ENCODE data around the gene B3GNT5.

B3GNT5 gene

DNA sequence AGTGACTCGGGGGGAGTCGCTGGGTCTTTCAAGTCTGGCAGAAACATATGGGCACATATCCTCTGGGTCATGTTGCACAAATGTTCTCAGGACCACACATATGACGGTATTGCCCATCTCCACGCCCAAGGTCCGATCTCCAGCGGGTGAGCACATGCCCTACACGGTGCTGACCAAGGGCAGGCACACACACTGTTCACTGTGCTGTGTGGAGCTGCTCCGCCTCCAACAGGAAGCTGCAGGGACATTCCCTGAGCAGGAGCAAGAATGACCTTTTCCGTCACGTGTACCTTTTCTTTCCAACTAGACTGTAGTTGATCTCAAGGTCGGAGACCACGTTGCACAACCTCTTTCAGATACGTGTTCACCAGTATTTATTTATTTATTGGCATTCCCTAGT, 41.7 kb upstream of the B3GNT5 start:
- TF ChIP-seq SPI1 (IDR thresholded peaks at IDR 0.05; ENCODE audit: borderline replicate concordance, low read depth) = no peak
- TF ChIP-seq GABPA (IDR thresholded peaks at IDR 0.05; ENCODE audit: low read depth) = no peak
- TF ChIP-seq, protein P1, sequence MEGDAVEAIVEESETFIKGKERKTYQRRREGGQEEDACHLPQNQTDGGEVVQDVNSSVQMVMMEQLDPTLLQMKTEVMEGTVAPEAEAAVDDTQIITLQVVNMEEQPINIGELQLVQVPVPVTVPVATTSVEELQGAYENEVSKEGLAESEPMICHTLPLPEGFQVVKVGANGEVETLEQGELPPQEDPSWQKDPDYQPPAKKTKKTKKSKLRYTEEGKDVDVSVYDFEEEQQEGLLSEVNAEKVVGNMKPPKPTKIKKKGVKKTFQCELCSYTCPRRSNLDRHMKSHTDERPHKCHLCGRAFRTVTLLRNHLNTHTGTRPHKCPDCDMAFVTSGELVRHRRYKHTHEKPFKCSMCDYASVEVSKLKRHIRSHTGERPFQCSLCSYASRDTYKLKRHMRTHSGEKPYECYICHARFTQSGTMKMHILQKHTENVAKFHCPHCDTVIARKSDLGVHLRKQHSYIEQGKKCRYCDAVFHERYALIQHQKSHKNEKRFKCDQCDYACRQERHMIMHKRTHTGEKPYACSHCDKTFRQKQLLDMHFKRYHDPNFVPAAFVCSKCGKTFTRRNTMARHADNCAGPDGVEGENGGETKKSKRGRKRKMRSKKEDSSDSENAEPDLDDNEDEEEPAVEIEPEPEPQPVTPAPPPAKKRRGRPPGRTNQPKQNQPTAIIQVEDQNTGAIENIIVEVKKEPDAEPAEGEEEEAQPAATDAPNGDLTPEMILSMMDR (IDR thresholded peaks at IDR 0.05; ENCODE audit: insufficient read depth, low read length) = no peak
- TF ChIP-seq POLR2AphosphoS5 (IDR thresholded peaks at IDR 0.05; ENCODE audit: low read depth) = no peak; the same call in 1 of the 2 replicates
- TF ChIP-seq, protein P2, sequence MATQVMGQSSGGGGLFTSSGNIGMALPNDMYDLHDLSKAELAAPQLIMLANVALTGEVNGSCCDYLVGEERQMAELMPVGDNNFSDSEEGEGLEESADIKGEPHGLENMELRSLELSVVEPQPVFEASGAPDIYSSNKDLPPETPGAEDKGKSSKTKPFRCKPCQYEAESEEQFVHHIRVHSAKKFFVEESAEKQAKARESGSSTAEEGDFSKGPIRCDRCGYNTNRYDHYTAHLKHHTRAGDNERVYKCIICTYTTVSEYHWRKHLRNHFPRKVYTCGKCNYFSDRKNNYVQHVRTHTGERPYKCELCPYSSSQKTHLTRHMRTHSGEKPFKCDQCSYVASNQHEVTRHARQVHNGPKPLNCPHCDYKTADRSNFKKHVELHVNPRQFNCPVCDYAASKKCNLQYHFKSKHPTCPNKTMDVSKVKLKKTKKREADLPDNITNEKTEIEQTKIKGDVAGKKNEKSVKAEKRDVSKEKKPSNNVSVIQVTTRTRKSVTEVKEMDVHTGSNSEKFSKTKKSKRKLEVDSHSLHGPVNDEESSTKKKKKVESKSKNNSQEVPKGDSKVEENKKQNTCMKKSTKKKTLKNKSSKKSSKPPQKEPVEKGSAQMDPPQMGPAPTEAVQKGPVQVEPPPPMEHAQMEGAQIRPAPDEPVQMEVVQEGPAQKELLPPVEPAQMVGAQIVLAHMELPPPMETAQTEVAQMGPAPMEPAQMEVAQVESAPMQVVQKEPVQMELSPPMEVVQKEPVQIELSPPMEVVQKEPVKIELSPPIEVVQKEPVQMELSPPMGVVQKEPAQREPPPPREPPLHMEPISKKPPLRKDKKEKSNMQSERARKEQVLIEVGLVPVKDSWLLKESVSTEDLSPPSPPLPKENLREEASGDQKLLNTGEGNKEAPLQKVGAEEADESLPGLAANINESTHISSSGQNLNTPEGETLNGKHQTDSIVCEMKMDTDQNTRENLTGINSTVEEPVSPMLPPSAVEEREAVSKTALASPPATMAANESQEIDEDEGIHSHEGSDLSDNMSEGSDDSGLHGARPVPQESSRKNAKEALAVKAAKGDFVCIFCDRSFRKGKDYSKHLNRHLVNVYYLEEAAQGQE (IDR thresholded peaks at IDR 0.05; ENCODE audit: insufficient replicate concordance, low read depth) = no peak
- Histone ChIP-seq H3K27me3 (ENCODE audit: insufficient read depth, poor library complexity, severe bottlenecking) (no peaks in the 10 kb centered on the region), H3K4me3 (replicated peaks; ENCODE audit: insufficient read depth, low read length) (no peak overlapping the region), H3K27ac (replicated peaks) (peak overlapping the region; percentile 93)
- peak; percentile 6 to 66 for DNase-seq (ENCODE audit: low read depth in 1 of 2, low spot score in 1 of 2)

DNA sequence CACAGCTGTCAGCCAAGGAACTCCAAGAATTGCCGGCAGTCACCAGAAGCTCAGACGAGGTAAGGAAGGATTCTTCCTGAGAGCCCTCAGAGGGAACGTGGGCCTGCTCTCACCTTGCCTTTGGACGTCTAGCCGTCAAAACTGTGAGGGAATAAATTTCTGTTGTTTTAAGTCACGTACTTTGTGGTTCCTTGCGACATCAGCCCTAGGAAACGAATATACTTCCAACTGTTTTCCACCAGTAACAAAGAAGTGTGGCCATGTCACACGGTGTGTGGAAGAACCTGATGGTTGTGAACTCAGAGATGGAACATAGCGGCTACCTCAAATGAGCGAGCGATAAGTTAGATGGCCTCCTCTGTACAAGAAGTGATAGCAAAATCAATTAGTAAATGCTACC, 41.0 kb upstream of the B3GNT5 start:
- H3K27me3 ChIP-seq (ENCODE audit: insufficient read depth, poor library complexity, severe bottlenecking) = no peaks in the 10 kb centered on the region
- TF ChIP-seq SPI1 (IDR thresholded peaks at IDR 0.05; ENCODE audit: borderline replicate concordance, low read depth) (no peak), GABPA (IDR thresholded peaks at IDR 0.05; ENCODE audit: low read depth) (no peak), POLR2AphosphoS5 (IDR thresholded peaks at IDR 0.05; ENCODE audit: low read depth) (no peak)
- TF ChIP-seq, protein P1 (IDR thresholded peaks at IDR 0.05; ENCODE audit: insufficient read depth, low read length) = no peak
- TF ChIP-seq, protein P2 (IDR thresholded peaks at IDR 0.05; ENCODE audit: insufficient replicate concordance, low read depth) = no peak
- H3K4me3 ChIP-seq (replicated peaks; ENCODE audit: insufficient read depth, low read length) = no peak overlapping the region
- peak; percentile 67 to 78 for DNase-seq (ENCODE audit: low read depth in 1 of 2, low spot score in 1 of 2)
- peak overlapping the region; percentile 93 for H3K27ac ChIP-seq (replicated peaks)

DNA sequence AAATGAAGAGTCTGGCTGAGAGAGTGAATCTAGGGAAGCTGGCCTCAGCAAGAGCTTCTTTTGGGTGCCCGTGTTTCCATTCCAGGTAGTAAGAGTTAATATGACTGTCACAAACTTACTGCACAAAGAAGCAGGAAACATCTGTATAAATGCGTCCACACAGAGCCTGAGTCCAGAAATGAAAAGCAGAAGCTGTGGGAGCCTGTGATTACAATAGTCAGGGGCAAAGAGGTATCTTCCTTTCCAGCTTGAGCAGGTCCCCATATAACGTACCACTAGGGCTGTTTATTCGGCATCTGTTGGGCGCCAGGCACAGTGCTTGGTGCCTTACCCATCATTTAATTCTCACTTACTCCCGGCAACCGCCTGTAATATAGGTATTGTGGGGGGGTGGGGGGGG, 40.5 kb upstream of the B3GNT5 start:
- Histone ChIP-seq H3K27me3 (ENCODE audit: insufficient read depth, poor library complexity, severe bottlenecking) (no peaks in the 10 kb centered on the region), H3K27ac (replicated peaks) (peak overlapping the region; percentile 93), H3K4me3 (replicated peaks; ENCODE audit: insufficient read depth, low read length) (no peak overlapping the region)
- TF ChIP-seq GABPA (IDR thresholded peaks at IDR 0.05; ENCODE audit: low read depth) = no peak
- TF ChIP-seq, protein P2 (IDR thresholded peaks at IDR 0.05; ENCODE audit: insufficient replicate concordance, low read depth) = peak; percentile 31
- TF ChIP-seq POLR2AphosphoS5 (IDR thresholded peaks at IDR 0.05; ENCODE audit: low read depth) = peak; percentile 92
- peak; percentile 69; the same call in 1 of the 2 replicates for TF ChIP-seq SPI1 (IDR thresholded peaks at IDR 0.05; ENCODE audit: borderline replicate concordance, low read depth)
- TF ChIP-seq, protein P1 (IDR thresholded peaks at IDR 0.05; ENCODE audit: insufficient read depth, low read length) = no peak
- peak; percentile 67 to 93 for DNase-seq (ENCODE audit: low read depth in 1 of 2, low spot score in 1 of 2)

Data from HL-60 (cell line).